CMK (cell line): ENCODE data around the gene TNPO2.
"Not testable (repeated sequence)": the region's sequence is repeated elsewhere in the genome, so short reads cannot be mapped to it uniquely, and the experiment has no call there.

ENCODE experiments used
- DNase-seq: peaks from one replicate; pipeline ENCODE4 v3.0.0-alpha.2; 2010; ENCODE audit warnings: low read depth

The TNPO2 gene

DNA sequence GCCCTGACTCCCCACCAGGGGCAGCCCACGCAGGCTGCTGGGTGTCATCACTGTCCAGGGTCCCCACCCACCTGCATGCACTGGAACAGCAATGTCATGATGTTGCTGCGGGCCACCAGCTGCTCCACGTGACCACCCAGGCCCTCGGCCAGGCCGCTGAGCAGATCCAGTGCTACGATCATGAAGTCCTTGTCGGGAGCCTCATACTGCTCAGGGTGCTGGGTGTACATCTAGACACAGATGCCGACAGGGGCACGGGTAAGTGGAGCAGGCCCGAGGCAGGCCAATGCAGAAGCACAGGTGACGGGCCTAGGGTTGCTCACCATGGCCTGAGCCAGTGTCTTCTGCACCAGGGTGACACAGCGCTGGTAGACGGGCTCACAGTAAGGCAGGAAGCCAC lies 18.6 kb downstream of the TNPO2 start:
- no peak for DNase-seq

DNA sequence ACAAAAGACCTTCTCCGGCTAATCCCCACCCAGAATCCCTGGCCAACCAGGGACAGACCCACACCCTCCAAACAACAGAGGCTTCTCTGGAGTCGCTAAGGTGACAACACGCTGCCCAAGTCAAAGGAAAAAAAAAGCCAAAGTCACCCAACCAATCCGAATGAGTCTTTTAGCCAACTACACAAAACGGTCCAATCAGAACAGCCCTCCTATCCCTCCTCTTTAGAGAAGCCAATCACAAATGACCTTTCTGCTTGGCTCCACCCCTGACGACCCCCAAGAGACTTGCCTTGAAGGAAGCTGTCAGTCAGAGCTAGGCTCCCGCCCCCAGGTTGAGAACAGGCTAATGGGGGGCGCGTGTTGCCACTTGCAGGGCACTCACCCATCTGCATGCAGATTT lies 20.7 kb downstream of the TNPO2 start:
- peak; percentile 53 for DNase-seq

DNA sequence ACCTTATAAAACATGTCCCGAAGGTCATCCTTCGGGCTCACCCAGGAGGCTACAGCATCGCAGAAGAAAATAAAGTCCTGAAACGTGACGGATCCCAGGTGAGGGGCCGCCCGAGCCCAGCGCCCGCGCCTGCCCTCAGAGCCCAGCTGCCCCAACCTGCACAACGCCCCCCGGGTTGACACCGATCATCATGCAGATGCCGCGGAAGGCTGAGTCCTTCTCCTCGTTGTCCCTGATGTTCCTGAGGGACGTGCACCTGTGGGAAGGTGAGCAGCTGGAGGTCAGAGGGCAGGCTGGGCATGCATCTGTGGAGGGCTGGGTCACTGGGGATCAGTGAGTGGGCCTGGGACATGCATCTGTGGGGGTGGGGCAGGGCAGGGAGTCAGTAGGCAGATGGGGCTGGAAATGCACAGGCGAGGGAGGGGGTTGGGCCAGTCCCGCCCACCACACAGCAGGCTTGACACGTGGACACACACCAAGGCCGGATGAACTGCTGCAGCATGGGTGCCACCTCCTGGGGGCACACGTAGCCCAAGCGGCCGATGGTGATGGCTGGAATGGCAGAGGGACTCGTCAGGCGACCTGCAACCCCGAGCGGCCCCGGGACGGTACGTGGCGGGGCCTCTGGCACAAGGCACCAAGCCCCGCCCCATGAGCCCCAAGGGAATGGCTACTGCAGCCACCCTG lies 22.0 kb downstream of the TNPO2 start:
- no peak for DNase-seq

DNA sequence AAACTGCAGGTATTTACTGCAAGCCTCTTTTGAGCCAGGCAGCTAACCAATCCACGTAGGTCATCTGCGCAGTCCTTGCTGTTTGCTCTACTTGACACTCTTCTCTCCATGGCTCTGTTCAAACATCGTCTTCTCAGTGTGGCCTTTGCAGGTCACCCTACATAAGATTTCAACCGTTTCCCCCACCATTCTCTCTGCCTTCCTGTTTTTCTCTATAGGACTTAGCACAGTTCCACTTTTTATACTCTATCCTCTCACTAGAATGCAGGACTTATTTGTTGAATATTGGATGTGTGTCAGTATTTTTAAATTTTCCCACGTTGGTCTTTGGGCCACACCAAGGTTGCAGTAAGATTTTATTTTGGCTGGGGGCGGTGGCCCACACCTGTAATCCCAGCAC lies 25.6 kb downstream of the TNPO2 start:
- DNase-seq = no peak

DNA sequence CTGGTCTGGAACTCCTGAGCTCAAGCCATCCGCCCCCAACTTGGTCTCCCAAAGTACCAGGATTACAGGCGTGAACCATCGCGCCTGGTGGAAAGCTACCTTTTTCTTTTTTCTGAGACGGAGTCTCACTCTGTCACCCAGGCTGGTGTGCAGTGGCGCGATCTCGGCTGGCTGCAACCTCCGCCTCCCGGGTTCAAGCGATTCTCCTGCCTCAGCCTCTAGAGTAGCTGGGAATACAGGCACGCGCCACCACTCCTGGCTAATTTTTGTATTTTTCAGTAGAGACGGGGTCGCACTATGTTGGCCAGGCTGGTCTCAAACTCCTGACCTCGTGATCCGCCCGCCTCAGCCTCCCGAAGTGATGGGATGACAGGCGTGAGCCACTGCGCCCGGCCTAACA lies 26.3 kb downstream of the TNPO2 start:
- not testable (repeated sequence) for DNase-seq

DNA sequence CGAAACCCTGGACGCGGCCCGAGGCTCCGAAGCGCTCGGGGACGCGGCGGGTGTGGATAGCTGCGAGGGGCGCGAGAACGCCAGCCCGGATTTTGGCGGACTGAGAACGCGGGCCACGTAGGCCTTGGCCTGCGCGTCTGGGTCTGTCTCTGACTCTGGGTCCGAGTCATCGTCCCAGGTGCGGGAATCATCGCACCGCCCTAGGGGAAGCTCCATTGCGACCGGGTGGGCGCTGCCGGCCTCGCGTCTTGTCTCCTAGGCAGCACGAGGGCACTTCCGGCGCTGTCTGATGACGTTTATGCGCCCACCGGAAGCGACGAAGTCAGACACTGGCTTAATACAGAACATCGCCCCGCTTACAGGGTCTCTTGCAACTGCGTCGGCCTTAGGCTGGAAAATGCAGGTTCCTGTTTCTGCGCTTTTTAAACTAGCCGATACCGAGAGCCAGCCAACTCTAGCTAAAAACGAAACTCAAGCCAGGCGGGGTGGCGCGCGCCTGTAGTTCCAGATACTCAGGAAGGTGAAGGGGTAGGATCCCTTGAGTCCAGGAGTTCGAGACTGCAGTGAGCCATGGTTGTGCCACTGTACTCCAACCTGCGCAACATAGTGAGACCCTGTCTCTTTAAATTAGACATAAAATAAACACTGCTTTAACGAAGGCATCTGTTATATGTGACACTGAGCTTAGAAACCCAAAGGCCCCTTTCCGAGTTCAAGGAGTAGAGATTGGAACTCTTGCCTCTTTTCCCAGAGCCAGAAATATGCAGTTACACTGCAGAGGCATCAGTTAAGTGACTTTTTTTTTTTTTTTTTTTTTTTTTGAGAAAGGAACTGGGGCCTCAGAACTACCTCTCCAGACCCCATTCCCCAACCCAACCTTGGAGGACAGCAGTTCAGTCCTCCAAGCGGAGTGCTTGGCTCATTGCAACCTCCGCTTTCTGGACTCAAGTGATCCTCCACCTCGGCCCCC lies 27.1 kb downstream of the TNPO2 start, which contains the start of gene FBXW9:
FBXW9 (minus strand) TSS at position 266 of the 970 bp plus-strand sequence; CDS start at position 216, 50 bp downstream.
- DNase-seq = peak; percentile 94

DNA sequence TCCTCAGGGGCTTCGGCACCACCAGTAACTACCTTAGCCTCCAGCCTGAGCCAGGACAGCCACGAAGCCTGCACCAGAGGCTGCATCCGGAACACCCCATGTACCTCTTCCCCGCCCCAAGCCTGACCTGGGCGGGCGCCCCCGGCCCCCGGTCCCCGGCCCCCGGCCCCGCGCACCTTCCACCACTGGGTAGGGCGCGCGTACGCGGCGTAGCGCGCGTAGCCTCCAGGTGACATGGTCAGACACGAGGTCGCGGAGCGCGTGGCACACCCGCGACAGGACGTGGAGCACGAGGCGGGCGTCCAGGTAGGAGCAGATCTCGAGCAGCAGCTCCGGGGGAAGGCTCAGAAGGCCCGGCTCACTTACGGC lies 27.8 kb downstream of the TNPO2 start:
- no peak for DNase-seq

DNA sequence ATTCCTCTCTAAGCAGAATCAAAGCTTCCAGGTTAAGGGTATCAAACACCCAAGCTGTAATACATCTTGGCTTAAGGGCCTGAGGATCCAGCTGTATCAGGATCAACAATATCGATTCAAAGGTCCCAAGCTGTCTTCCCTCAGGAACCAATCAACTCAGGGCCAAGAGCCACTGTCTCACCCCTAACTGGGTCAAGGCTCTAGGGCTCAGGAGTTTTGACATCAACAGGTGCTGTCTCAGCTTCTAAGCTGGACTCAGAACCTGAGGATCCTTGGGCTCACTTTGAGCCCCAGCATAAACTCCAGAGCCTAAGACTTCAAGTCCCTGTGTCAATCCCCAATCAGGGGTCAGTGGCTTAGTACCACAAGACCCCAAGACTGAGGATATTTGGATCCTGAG lies 28.2 kb downstream of the TNPO2 start:
- no peak for DNase-seq

DNA sequence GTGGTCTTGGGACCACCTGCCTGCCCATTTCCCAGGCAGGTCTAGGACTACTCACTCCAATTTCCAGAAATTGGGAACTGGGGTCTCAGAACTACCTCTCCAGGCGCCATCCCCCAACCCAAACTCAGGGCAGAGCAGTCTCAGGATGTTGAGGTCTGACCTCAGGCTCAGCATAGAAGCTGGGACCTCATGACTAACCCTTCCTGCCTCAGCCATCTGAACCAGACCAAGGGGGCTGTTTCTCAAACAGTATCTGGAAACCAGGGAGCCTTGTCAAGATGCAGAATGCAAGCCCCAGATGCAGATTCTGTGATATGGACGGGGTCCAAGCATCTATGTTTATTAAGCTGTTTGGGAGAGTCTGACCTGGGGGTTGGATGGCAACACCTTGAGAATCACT lies 28.6 kb downstream of the TNPO2 start:
- no peak for DNase-seq

DNA sequence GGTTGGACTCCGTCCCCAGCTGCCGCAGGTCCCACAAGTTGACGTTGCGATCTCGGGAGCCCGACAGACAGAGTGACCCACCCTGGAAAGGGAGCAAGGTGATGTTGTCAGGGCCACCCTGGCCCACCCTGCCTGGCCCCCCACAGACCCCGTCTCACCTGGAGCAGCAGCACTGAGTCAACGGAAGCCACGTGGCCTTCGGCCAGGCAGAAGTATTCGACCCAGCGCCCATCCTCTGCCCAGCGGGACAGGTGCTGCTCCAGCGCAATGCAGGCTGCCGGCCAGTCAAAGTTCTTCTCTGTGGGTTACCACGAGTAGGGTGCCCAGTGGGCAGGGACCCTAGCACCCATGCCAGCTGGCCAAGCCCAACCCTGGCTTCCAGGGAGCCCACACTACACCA lies 29.1 kb downstream of the TNPO2 start:
- no peak for DNase-seq

DNA sequence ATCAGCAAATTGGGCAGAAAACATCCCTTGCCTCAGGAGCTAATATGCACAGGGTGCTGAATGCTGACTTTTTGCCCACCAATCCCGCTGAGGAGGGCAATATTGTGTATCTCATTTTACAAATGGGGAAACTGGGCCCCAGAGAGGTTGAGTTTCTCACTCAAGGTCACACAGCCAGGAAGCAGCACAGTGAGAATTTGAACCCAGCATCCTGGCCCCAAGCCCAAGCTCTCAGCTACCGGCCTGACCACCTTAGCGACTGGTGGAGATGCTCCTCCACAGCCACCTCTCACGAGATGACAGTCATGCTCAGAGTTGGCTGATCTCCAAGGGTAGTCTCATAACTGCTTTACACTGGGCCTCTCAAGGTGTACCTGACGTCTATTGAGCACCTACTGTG lies 30.8 kb downstream of the TNPO2 start:
- no peak for DNase-seq

DNA sequence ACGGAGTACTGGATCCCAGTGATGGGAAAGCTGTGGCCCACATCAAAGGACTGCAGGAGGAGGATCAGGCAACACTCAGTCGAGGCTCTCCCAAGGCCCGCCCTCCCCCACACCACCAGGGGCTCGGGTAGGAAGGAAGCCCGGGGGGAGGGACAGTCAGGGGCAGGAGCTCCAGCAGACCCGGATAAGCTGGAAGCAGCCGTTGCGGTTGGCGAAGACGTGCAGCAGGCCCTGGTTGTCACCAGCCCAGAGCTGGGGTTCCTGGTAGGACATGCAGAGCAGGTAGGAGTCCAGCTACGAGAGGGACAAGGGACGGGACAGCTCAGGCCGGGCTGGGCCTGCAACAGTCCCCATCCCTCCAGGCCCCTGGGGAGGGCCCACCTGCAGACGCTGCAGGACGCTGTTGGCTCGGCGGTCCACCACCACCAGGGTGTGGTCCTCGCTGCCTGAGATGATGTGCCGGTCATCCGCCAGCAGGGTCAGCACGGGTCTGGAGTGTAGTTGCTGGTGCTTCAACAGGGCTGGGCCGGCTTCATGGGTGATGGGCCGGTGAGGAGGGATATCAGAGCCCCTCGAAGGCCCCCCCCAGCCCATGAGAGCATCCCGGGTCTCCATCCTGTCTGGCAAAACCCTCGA lies 34.0 kb downstream of the TNPO2 start:
- DNase-seq = peak; percentile 86

DNA sequence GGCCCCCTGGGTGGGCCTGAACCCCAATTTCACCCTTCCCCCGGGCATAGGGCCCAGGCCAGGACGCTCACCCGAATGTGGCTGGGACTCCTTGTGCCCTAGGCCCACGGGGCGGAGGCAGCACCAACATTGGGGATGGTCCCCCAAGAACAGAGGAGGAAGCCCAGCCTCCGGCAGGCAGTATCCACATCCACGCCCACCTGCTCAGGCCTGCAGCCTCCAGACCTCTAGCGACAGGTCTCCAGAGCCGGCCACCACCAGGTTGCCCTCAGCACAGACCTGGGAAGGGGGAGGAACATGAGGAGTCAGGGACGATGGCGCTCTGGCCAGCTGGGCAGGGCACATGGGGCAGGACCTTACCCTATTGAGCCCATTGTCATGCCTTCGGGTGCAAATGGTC lies 34.7 kb downstream of the TNPO2 start:
- no peak for DNase-seq

DNA sequence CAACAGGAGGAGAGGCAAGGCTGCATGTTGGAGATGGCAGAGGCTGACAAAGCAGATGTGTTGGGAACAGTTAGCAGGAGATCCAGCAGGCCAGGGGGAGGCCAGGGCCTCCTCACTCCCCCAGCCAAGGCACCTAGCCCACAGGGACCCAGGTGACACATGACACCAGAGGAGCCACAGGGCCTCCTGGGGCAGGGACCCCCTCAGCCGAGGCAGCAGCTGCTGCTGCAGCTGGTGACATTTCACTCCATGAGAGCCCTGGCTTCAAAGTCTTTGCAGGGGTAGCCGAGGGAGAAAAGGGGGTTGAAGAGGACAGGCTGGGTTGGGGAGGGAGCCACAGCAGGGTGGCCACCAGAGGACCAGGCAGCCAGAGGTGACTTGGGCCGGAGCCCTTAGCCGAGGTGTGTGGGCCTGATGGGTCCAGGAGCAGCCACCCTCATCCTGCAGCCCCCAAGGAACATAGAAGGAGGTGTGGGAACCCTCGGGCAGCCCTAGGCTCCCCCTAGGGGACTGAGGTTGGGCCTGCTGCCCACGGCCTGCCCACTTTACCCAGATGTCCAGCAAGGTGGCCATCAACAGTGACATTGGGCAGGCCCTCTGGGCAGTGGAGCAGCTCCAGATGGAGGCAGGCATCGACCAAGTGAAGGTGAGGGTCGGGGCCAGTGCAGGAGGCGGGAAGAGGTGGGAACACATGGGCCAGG lies 36.1 kb downstream of the TNPO2 start, which contains the start of gene GNG14:
GNG14 (plus strand) TSS at position 503 of the 701 bp plus-strand sequence; CDS start at position 554, 51 bp downstream.
- DNase-seq = no peak

DNA sequence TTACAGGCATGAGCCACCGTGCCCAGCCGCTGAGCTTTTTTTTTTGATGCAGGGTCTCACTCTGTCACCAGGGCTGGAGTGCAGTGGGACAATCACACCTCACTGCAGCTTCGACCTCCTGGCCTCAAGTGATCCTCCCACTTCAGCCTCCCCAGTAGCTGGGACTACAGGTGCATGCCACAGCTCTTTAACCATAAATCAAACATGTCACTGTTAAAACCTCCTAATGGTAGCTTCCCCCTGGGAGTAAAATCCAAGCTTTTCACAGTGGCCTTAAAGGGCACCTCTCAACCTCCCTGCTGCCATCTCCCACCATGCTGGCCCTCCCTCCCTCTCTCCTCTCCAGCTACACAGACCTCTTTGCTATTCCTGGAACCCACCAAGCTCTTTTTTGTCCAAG lies 37.9 kb downstream of the TNPO2 start:
- DNase-seq = no peak

DNA sequence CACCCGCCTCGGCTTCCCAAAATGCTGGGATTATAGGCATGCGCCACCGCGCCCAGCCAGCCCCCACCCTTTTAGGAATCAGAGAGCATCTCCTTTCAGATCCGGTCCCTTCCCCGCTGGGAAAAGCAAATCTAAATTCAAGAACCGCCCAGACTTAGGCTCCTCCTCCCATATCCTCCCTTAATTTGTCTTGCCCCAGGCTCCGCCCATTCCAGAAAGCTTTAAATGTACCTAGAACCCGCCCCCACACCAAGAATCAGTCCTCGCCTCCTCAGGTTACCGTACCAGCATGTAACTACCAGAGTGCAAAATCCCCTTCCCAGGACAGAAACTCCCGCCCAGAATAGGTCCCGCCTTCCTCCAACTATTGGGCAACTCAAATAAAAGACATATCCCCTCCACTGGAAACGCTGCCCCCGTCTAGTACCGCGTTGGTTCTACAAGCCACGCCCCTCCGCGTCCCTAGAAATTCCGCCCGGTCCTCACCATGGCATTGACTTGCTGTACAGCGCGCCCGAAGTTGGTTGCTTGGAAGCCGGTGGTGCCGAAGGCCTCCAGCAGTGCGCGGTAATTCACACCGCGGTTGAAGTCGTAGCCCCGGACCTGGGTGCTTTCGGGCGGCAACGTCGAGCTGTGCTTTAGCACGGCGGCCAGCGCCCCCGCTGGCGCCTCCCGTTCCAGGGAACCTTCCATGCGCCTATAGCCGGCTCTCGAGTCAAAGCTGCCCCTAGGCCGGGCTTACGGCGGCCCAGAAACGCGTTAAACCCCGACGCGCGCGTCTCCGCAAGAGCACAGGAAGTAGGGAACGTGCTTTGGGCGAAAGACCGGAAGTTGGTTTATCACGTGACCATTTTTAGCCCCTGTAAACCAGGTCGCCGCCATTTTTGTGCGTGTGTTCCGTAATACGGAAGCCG lies 42.4 kb downstream of the TNPO2 start, which contains the start of gene DHPS:
DHPS (minus strand) TSS at position 807 of the 914 bp plus-strand sequence; CDS start at position 693, 114 bp downstream.
- peak; percentile 98 for DNase-seq

DNA sequence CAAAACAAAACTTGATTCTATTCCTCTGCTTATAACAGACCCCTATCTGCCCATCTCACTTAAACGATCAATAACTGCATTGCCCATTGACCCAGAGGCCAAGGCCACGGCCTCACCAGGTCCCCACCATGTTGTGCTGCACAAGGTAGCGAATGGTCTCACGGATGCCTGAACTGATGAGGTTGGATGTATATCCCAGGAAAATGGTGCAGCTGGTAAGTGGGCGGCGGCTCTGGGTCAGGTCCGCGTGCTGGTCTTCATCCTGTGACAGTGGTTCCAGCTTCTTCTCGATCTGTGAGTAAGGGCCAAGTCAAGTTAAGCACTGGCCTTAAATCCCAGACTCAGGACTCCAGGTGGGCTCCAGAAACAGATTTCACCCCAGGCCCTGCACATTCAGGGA lies 43.7 kb downstream of the TNPO2 start:
- no peak for DNase-seq

DNA sequence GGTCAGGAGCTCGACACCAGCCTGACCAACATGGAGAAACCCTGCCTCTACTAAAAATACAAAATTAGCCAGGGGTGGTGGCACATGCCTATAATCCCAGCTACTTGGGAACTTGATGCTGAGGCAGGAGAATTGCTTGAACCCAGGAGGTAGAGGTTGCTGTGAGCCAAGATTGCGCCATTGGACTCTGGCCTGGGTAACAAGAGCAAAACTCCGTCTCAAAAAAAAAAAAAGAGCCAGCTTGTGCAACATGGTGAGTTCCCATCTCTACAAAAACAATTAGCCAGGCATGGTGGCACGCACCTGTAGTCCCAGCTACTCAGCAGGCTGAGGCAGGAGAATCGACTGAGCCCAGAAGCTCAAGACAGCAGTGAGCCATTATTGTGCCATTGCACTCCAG lies 45.7 kb downstream of the TNPO2 start:
- DNase-seq = not testable (repeated sequence)

DNA sequence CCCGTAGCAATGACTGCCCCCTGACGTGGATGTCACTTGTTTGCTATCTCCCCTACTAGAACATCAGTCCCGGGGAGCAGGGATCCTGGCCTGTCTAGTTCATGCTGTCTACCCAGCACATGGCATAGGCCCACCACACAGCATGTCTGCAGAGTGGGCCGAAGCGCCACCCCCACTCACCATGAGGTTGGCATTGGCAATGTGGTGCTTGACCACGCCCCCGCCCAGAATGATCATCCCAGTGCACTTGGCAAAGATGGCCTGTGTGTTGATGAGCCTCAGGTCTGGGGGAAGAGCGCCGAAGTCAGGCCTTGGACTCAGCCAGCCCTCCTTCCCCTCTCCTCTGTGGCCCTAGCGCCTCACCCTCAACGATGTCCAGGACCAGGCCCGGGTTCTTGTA lies 46.8 kb downstream of the TNPO2 start:
- DNase-seq = no peak

DNA sequence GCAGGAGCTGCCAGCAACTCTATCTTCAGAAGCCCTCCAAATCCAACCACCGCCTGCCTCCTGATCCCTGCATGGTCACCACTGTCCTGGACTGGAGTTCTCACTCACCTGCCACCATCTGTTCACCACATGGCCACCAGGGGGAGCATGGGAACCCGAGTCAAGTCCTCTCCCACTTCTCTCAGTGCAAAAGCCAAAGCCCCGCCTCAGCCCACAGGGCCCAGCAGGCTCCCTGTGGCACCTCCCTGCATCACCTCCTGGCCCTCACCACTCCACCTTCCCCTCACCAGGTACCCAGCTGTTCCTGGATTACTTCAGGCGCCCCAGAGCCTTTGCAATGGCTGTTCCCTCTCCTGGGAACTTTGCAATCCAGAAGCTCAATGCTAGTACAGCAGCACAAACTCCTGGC lies 47.3 kb downstream of the TNPO2 start:
- DNase-seq = peak; percentile 73

DNA sequence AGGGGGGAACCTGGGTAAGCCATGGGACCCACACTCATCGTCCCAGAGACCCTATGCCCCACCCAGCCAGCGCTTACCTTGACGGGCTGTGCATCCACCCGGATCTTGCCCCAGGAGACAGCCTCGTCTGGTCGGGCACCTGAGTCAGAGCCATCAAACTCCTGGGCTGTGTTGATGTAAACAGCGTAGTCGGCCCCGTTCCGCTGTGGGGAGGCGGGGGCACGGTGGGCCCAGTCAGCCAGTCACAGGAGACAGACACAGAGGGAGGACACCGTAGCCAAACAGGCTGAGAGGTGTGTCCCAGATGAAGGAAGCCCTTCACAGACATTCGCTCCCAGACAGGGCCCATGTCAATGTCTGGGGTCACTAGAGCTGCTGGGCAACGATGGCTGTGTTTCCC lies 47.8 kb downstream of the TNPO2 start:
- no peak for DNase-seq
